HCT116 (cell line): ENCODE results near the gene PTGIS. TPM values are rescaled to one million over a fixed set of nuclear protein-coding genes. Genes with fewer than 3 reads are reported as not detected.

Experiments used
- ATAC-seq: fragments of 200-7000 bp; cut with Tn5 transposase; 2 replicates; pipeline ENCODE4 v1.9.1; 2020; ENCODE audit warnings: mild to moderate bottlenecking, moderate library complexity
- BruUV-seq: library from RNA; stranded (reverse); fragments of 400-500 nt; replicated peaks from 2 replicates; lab custom pipeline; 2021; lab: Mats Ljungman, UMichigan
- CTCF ChIA-PET: fragments of 300-600 bp; sonication (Branson Sonifier 250); formaldehyde crosslinking; loops from one replicate; lab custom pipeline; 2021; ENCODE audit warnings: antibody characterized with exemption; lab: Charles Lee
- POLR2A ChIA-PET: fragments of 300-600, 350-600 bp; sonication (Branson Sonifier 250); formaldehyde crosslinking; loops from one replicate; lab custom pipeline; 2021; ENCODE audit warnings: antibody characterized with exemption; lab: Charles Lee
- RAD21 ChIA-PET, 2 experiments: fragments of 300-600 bp; sonication (Branson Sonifier 250); formaldehyde crosslinking; loops; one replicate each; lab custom pipeline; 2023; ENCODE audit warnings: low total read pairs in 2 of 2; ENCODE audit not compliant: uncharacterized antibody in 2 of 2, unreplicated experiment in 2 of 2, low non-redundant PET in 1 of 2; lab: Charles Lee
- DNase-seq: peaks from one replicate; pipeline ENCODE4 v3.0.0-alpha.2; 2010; ENCODE audit warnings: low read depth, low spot score
- H2AFZ ChIP-seq: fragments of 200-600 bp; shearing (Covaris generic), sonication (generic); 2 replicates; pipeline ENCODE4 v1.6.1; 2017; ENCODE audit warnings: low read depth, mixed run types, mixed read lengths, antibody characterized with exemption, low read length; ENCODE audit not compliant: poor library complexity, severe bottlenecking
- H3K27ac ChIP-seq: 2 replicates; pipeline ENCODE4 v1.5.1; 2012; ENCODE audit warnings: low read depth, low read length
- H3K27me3 ChIP-seq: fragments of 200-600 bp; sonication (generic); 2 replicates; pipeline ENCODE4 v1.6.1; 2016; ENCODE audit warnings: mixed run types, low read length, mixed read lengths; ENCODE audit not compliant: insufficient read depth
- H3K36me3 ChIP-seq, 2 experiments: fragments of 200-500 bp in 1 of 2; fragments of 200-600 bp in 1 of 2; sonication (Bioruptor generic) in 1 of 2; sonication (generic) in 1 of 2; 2 replicates each; pipeline versions ENCODE4 v1.5.1 to v1.6.1; 2014 to 2016; ENCODE audit warnings: low read length in 2 of 2, inconsistent platforms in 1 of 2, mixed read lengths in 1 of 2, mixed run types in 1 of 2; ENCODE audit not compliant: insufficient read depth in 2 of 2, control insufficient read depth in 1 of 2
- H3K4me1 ChIP-seq, 2 experiments: fragments of 200-600 bp in 1 of 2; sonication (generic) in 1 of 2; 2 replicates each; pipeline versions ENCODE4 v1.5.1 to v1.6.1; 2012 to 2017; ENCODE audit warnings: low read length in 2 of 2, inconsistent platforms in 1 of 2, mild to moderate bottlenecking in 1 of 2, mixed read lengths in 1 of 2, mixed run types in 1 of 2, moderate library complexity in 1 of 2; ENCODE audit not compliant: insufficient read depth in 2 of 2, control insufficient read depth in 1 of 2
- H3K4me2 ChIP-seq: fragments of 200-600 bp; sonication (generic); 2 replicates; pipeline ENCODE4 v1.6.1; 2017; ENCODE audit warnings: mixed run types, low read length, mixed read lengths
- H3K4me3 ChIP-seq, 2 experiments: fragments of 200-600 bp in 1 of 2; sonication (generic) in 1 of 2; replicated peaks in 1 of 2; 2 replicates each; pipeline ENCODE4 v1.5.1; 2011 to 2016; ENCODE audit warnings: low read length in 2 of 2, control low read depth in 1 of 2, low read depth in 1 of 2, mild to moderate bottlenecking in 1 of 2, mixed read lengths in 1 of 2, mixed run types in 1 of 2
- H3K79me2 ChIP-seq: fragments of 200-600 bp; sonication (generic); 2 replicates; pipeline ENCODE4 v1.6.1; 2017; ENCODE audit warnings: mild to moderate bottlenecking, mixed run types, low read length, moderate library complexity, mixed read lengths; ENCODE audit not compliant: insufficient read depth
- H3K9ac ChIP-seq: fragments of 200-600 bp; sonication (generic); 2 replicates; pipeline ENCODE4 v1.6.1; 2016; ENCODE audit warnings: low read length, mixed read lengths
- H3K9me2 ChIP-seq: fragments of 200-600 bp; sonication (generic), shearing (Covaris generic); 2 replicates; pipeline ENCODE4 v1.6.1; 2017; ENCODE audit warnings: mixed run types, mild to moderate bottlenecking, moderate library complexity; ENCODE audit not compliant: insufficient read depth
- H3K9me3 ChIP-seq, 2 experiments: fragments of 200-500 bp in 1 of 2; fragments of 200-600 bp in 1 of 2; sonication (Bioruptor generic) in 1 of 2; sonication (generic) in 1 of 2; 2 replicates each; pipeline ENCODE4 v1.6.1; 2014 to 2017; ENCODE audit warnings: low read length in 2 of 2, mixed read lengths in 2 of 2, inconsistent platforms in 1 of 2, low read depth in 1 of 2, mild to moderate bottlenecking in 1 of 2, mixed run types in 1 of 2, moderate library complexity in 1 of 2; ENCODE audit not compliant: control insufficient read depth in 1 of 2, insufficient read depth in 1 of 2
- H4K20me1 ChIP-seq: fragments of 200-600 bp; sonication (generic), shearing (Covaris generic); 2 replicates; pipeline ENCODE4 v1.6.1; 2017; ENCODE audit warnings: mixed run types, mild to moderate bottlenecking, moderate library complexity; ENCODE audit not compliant: insufficient read depth
- MAX ChIP-seq: IDR thresholded peaks from 2 replicates; pipeline ENCODE4 v1.6.1; 2012
- SIN3A ChIP-seq: IDR thresholded peaks from 2 replicates; pipeline ENCODE4 v1.6.1; 2012; ENCODE audit warnings: low read depth
- SRF ChIP-seq: IDR thresholded peaks from 2 replicates; pipeline ENCODE4 v1.6.1; 2012; ENCODE audit warnings: low read depth
- YY1 ChIP-seq: IDR thresholded peaks from 2 replicates; pipeline ENCODE4 v1.6.1; 2011; ENCODE audit warnings: low read length, low read depth, moderate library complexity, mild to moderate bottlenecking; ENCODE audit not compliant: insufficient replicate concordance; ENCODE audit errors: extremely low read depth
- ZNF274 ChIP-seq: fragments of 200-500 bp; sonication (Bioruptor generic); IDR thresholded peaks from 2 replicates; pipeline ENCODE4 v1.6.1; 2014; ENCODE audit warnings: mild to moderate bottlenecking, low read depth, low read length, inconsistent platforms
- intact Hi-C: fragments of 100-400 bp; cut with micrococcal nuclease; formaldehyde crosslinking; loops from 2 replicates; pipeline ENCODE4 v1.10.0; 2022
- total RNA-seq: library from RNA; stranded (reverse); gene quantifications from one replicate; pipeline ENCODE4 v1.2.1, GENCODE V29; 2021; ENCODE audit not compliant: unreplicated experiment
- TF ChIP-seq, protein P1 (sequence below): IDR thresholded peaks from 2 replicates; pipeline ENCODE4 v1.6.1; 2012

PTGIS gene
- total RNA-seq, 1 experiment from 2014 or later = 0.25 TPM

- H3K4me1 ChIP-seq = no peaks in the 10 kb centered on the region
- no peaks in the 10 kb centered on the region for H3K79me2 ChIP-seq
- intact Hi-C loops = loop anchor here (1.0 to 5.0 kb wide), 3 partner anchors 68 to 387 kb away; no protein-coding TSS in a partner anchor
- RAD21 ChIA-PET = interaction anchor here (0.6 to 1.2 kb wide), 5 partner anchors 63 to 305 kb away, joined by 3 to 10 read pairs (median 5); no protein-coding TSS in a partner anchor
- H4K20me1 ChIP-seq = no peaks in the 10 kb centered on the region
- H3K9me2 ChIP-seq = no peaks in the 10 kb centered on the region
- H3K27me3 ChIP-seq = no peaks in the 10 kb centered on the region
- POLR2A ChIA-PET = interaction anchor here (1.1 kb wide), 1 partner anchor 68 kb away, joined by 3 read pairs; no protein-coding TSS in a partner anchor
- H3K9ac ChIP-seq = no peak overlapping the region
- no TSS peak for BruUV-seq
- DNase-seq = no peak
- H3K36me3 ChIP-seq = no peaks in the 10 kb centered on the region
- TF ChIP-seq SIN3A = no peak
- no peak for TF ChIP-seq MAX
- no peak for TF ChIP-seq SRF
- peaks cover 4 to 13% of the 10 kb centered on the region in 2 experiments; a peak in 2 of 4 replicates for H3K9me3 ChIP-seq
- H3K4me3 ChIP-seq = no peak overlapping the region
- CTCF ChIA-PET = interaction anchor here (0.7 to 2.9 kb wide), 20 partner anchors 11 to 553 kb away, joined by 3 to 66 read pairs (median 4); no protein-coding TSS in a partner anchor
- no peak for ATAC-seq
- H2AFZ ChIP-seq = no peak overlapping the region
- no peak overlapping the region for H3K4me2 ChIP-seq
- H3K27ac ChIP-seq = no peak overlapping the region
Measured at GRCh38 chr20:49540687-49541435, 27.1 kb downstream of the PTGIS start.

GRCh38 chr20:49540232-49540620 lies 27.7 kb downstream of the PTGIS start:
- H3K9ac ChIP-seq = no peak overlapping the region
- POLR2A ChIA-PET = interaction anchor here (0.9 kb wide), 1 partner anchor 39 kb away, joined by 3 read pairs; no protein-coding TSS in a partner anchor
- no TSS peak for BruUV-seq
- no peaks in the 10 kb centered on the region for H3K27me3 ChIP-seq
- TF ChIP-seq, protein P1, sequence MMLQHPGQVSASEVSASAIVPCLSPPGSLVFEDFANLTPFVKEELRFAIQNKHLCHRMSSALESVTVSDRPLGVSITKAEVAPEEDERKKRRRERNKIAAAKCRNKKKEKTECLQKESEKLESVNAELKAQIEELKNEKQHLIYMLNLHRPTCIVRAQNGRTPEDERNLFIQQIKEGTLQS = no peak
- TF ChIP-seq ZNF274 = no peak
- no peak for TF ChIP-seq YY1
- no peak for TF ChIP-seq SRF
- H3K79me2 ChIP-seq = no peaks in the 10 kb centered on the region
- no peak for ATAC-seq
- H3K4me2 ChIP-seq = no peak overlapping the region
- intact Hi-C loops = loop anchor here (5.0 kb wide), 1 partner anchor 347 kb away; no protein-coding TSS in a partner anchor
- H3K27ac ChIP-seq = no peak overlapping the region
- no peak overlapping the region for H2AFZ ChIP-seq
- no peaks in the 10 kb centered on the region for H3K36me3 ChIP-seq
- RAD21 ChIA-PET = no interaction called here
- CTCF ChIA-PET = interaction anchor here (1.0 to 1.8 kb wide), 3 partner anchors 15 to 207 kb away, joined by 3 to 18 read pairs (median 3); no protein-coding TSS in a partner anchor
- no peak for DNase-seq
- H4K20me1 ChIP-seq = no peaks in the 10 kb centered on the region
- H3K9me2 ChIP-seq = no peaks in the 10 kb centered on the region
- no peaks in the 10 kb centered on the region for H3K4me1 ChIP-seq
- peaks cover 2 to 7% of the 10 kb centered on the region in 2 experiments; a peak in 2 of 4 replicates for H3K9me3 ChIP-seq
- no peak overlapping the region for H3K4me3 ChIP-seq
